Stimulated activated CD8-positive, alpha-beta memory T cell treated with anti-CD3 and anti-CD28 coated beads, Interleukin-4, amount 100 ng/mL, for 48 hours (primary cell): ENCODE measurements around the gene LRRK2.
"Not testable (repeated sequence)": the region's sequence is repeated elsewhere in the genome, so short reads cannot be mapped to it uniquely, and the experiment has no call there.

ENCODE experiments used
- DNase-seq: peaks from one replicate; pipeline ENCODE4 v3.0.0-alpha.2; 2020

The LRRK2 gene

GRCh38 chr12:40215982-40216381 lies 8.8 kb upstream of the LRRK2 start:
- no peak for DNase-seq

DNA sequence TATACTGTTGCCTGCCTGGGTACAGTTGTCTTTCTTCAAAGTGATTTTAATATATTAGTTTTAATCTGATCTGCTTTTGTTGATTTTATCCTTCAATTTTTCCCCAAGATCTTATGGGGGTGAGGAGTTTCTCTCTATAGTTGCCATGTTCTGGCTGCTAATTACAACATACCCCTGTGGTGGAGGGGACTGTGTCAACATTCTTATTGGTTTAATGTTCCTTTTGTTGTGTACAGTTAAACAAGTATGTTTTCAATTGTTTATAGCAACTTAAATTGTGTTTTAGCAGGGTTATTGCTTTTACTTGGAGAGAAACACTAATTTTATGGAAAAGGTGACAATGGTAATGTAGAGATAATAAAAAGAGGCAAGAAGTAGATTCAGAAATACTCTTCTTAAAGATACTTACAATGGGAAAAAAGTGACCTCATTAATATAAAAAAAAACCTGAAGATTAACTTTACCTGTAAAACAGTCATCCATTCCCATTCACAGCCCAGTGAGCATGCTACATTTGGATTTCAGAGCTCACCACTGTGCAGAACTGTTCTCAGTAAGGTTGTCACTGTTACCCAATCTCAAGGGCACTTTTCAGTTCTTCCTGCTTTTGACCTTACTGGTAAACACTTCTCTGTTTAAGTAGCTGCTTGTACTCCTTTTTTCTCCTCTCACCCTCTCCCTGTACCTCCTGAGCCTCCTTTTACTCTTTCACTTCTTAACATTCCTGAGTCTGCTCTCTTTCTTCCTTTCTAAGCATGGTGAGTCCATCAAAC lies 8.1 kb upstream of the LRRK2 start:
- DNase-seq: no peak

DNA sequence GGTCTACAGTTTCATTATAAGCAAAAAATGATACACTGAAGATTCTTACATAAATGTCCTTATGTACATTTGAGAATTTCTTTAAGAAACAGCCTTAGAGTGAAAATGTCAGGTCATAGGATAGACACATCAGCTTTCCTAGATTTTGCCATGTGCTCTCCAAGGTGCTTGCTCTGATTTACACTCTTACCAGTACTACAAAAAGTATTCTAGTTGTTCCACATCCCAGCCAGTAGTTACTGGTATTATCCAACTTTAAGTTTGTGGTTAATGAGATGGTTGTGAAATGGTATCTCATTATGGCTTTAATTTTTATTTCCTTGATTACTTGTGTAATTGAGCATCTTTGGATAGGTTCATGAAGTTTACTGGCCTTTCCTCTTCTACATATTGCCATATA lies 5.0 kb upstream of the LRRK2 start:
- no peak for DNase-seq

GRCh38 chr12:40222247-40222646 lies 2.5 kb upstream of the LRRK2 start:
- no peak for DNase-seq

DNA sequence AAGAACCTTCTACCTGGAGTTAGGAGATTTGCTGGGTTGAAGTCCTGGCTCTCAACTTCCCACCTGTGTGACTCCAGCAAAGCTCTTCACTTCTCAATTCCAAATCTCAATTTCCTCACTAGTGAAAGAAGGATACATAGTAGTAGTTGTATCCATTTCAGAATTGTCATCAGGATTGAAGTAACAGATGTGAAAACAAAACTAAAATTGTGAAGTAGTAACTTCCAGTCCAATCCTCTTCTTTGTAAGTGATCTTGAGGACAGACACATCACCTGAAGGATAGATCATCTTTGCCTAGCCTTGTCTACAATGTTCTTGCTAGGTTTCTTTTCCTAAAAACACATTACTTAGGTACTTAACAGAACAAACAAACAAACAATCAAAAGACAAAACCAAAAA lies 1.2 kb upstream of the LRRK2 start:
- no peak for DNase-seq

DNA sequence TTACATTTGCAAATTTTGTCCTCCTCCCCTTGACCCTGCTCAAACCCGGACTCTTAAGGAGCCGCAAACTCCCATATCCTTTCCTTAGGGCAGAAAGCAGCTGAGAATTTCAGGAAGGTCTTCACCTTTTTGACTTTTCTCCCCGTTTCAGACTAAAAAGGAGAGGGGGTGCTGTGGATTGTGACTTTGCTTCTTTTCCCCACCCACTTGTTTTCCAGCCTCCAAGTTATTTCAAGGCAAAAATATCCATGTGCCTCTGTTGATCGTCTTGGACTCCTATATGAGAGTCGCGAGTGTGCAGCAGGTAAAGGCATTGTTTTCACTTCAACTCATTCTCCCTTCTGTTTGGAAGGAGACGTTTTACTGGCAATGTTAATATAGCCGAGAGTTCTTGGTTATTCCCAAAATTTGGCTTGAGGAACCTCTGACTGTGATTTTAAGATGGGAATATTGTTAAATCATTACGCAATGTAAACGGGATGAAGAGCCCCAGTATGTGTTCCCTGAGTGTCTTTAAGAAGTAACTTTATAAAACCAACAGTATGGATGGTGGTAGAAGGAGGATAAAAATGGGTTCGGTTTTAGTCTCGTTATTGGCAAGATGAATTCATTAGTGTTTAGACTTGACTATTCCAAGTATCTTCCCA lies 663 bp downstream of the LRRK2 start:
- DNase-seq: no peak

DNA sequence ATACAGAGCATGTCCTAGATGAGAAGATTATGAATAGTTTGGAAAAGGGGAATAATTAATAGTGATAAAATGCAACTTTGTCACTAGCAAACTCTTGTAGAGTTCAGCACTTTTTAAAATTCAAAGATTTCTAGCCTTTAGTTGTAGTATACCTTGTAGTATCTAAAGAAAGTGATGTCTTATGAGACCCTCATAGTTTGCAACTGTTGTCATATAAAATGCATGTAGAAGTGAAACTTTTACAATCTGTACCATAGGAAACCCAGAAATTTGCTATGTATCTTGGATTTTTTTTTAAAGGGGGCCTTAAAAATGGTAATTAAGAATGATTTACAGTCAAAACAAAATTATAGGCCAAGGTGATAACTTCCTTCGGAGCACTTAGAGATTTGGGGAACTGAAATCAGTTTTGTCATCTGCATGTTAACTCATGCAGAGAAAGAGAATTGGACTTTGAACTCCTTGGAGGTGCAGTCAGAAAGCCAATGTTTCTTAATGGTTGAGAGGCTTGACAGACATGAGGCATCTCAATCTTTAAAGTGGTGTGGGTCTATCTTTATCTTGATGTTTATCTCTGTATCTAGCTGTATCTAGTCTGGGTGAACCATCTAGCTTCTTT lies 1.3 kb downstream of the LRRK2 start:
- DNase-seq: no peak

DNA sequence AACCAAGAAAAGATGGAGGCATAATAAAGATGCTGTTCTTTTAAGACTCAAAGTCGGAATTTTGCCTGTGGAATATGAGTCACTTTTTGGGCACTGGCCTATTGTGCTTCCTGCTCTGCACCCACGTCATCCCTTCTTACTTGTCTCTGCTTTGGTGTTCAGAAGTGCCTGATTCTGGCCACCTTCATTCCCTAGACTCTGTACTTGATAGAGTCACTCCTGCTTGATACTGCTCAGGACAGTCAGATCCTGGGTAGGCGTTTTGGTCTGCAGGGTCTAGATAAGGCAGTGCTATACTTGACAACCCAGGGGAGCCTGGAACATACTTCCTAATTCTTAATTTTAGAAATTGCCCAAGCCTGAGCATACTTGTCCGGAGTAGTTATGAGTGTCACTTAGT lies 1.9 kb downstream of the LRRK2 start:
- no peak for DNase-seq

GRCh38 chr12:40227447-40227846 lies 2.6 kb downstream of the LRRK2 start:
- DNase-seq: no peak

DNA sequence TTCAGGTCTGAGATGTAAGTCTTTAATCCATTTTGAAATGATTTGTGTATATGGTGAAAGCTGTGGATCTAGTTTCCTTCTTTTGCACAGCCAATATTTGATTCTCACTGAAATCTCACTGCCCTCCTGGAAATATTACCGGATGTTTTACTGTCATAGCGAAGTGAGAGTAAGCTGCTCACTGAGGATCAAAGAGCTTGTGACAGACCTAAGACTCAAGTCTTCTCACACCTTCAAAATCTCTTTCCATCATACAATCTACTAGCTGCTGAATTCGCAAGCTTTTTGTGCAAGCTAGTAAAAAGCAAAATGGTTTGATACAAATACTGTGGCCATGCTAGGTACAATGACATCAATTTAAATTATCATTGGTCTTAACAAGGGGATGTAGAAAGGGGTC lies 3.9 kb downstream of the LRRK2 start:
- no peak for DNase-seq

DNA sequence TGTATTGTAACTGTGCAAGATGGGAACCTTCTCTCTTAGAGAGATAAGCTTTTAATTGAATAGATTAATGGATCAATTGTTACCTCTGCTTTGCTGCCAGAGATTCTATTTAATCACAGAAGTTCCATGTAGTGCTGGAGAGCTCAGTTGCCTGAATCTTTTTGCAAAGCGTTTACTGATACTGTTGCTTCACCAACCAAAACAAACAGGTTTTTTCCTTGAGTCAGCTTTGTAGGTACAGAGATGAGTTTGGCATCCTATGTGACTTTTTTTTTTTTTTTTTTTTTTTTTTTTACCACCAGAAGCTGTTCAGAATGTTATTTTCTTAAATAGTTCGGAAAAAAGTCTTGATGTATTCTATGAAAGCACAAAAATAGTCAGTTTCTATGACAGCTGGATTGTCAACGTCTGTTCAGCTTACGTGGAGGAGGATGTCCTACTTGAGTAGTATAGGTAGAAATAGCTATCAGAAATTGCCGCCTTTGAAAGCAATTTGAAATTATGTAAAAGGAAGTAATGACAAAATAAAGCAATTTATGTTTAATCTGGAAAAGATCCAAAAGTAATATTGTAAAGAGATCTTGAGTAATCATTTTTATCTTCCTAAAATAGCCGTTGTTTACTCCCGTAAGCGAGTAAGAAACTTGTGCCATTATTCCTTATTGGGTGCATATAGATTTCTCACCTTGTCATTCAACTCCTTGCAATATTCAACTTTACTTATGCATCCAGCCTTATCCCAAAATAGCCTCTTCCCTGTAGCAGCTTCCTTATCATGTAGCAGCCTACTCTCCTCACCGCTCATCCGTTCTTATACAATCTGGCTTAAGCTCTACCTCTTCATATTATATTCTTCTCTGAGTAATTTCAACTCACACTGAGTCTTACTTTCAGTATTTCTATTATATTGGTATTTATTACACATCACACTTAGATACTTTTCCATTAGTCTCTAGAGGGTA lies 5.2 kb downstream of the LRRK2 start:
- no peak for DNase-seq

GRCh38 chr12:40232602-40233001 lies 7.8 kb downstream of the LRRK2 start:
- DNase-seq: no peak

DNA sequence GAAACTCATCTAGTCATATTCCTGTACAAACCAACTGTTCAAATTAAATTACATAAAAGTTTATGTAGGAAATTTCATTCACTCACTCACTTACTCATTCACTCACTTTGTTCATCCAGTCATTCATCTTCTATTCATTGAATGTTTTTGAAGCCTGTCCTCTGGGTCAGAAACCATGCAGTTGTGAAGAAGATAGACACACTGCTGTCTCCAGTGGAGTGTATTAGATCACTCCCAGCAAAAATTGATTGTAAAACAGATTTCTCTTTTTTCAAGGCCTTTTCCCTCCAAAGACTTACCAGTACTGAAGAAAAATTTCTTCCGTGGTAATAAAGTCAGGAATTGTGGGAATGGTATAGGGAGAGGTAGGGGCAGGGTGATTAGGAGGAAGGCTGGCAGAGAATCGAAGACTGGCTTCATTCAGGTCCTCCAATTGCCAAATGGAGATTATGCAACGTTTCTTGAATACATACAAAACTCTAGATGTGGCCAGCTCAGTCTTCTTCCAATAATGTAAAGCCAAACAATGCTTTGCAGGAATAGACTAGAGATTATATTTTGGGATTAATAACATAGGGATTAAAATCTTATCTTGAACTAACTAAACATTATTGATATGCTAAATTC lies 9.1 kb downstream of the LRRK2 start:
- no peak for DNase-seq

DNA sequence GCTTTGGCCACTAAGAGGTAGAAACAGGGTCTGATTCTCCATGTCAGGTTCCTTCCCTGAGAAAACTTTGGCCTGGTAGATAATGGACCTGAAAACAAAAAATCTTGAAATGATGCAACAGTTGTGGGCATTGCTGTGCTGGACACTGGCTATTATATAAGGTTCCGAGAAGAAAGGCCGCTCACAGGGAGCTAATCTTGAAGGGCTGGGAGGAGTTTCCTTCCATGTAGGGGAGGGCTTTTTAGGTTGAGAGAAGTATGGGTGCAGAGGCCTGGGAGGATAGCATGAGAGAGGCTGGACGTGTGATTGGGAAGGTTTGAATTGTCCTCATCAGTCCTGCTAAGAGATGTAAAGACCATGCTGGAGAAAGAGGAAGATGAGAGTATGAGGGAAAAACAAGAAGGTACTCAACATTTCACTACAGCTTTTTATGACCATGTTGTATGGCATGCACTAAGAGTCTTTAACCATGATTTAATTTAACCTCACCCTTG lies 11.6 kb downstream of the LRRK2 start:
- DNase-seq: no peak

DNA sequence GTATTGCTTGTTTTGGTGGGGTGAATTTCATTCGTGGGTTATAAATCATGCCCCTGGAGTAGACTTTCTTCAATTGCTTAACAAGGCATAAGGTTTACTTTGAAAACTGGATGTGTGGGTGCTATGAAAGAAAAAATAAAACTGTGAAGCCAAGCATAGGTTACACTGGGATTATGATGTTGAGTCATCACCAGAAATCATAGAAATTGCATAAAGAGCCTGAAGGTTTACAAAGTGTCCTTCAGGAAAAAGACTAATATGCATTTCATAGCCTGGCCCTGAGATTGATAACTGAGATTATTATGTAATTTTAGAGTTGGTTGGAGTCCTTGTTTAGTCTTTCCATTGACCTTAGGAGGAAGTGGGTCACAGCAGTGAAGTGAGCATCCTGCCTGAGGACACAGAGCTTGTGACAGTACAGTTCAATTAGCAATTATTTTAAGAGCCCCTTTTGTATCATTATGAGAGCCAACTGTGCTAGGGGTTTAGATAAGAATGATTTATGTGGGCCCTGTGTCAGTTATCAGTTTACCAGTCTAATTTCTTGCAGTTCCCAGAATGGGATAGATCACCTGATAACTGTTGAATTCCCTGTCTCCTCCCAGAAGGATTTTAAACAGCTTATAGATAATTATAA lies 13.6 kb downstream of the LRRK2 start:
- DNase-seq: no peak

GRCh38 chr12:40238979-40239378 lies 14.2 kb downstream of the LRRK2 start:
- DNase-seq: no peak

DNA sequence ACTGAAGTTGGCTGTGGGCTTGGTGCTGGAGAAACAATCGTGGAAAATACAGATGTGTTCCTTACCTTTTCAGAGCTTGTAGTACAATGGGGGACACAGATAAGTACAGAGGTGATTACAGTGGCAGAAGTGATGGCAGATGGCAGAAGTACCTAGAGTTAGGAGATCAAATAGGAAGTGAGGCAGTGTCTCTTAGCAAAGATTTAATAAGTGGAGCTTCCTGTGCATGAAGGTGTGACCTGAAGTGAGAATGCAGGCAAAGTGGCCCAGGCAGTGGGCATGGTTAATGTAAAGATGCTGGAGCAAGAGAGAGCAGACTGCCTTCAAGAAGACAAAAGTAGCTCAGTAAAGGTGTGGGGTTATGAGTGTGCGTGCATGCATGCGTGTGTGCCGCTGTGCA lies 16.0 kb downstream of the LRRK2 start:
- no peak for DNase-seq

GRCh38 chr12:40241741-40242140 lies 16.9 kb downstream of the LRRK2 start:
- no peak for DNase-seq

DNA sequence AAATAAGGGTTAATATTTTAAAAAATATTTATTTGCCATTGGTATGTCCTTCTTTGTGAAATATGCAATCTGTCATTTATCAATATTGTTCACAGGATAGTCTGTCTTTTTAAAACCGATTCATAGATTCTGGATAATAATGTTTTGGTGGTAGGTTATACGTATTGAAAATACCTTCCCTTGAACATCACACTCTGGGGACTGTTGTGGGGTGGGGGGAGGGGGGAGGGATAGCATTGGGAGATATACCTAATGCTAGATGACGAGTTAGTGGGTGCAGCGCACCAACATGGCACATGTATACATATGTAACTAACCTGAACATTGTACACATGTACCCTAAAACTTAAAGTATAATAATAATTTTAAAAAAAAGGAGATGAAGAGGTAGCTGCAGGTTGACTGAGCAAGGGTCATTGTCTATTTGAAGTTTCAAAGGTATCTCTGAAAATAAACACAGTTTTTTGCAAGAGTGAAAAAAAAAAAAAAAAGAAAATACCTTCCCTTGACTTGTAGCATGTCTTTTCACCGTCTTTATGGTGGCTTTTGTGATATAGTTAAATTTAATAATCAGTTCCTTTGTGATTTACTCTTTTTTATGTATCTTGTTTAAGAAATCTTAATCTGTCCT lies 19.8 kb downstream of the LRRK2 start:
- DNase-seq: not testable (repeated sequence)

DNA sequence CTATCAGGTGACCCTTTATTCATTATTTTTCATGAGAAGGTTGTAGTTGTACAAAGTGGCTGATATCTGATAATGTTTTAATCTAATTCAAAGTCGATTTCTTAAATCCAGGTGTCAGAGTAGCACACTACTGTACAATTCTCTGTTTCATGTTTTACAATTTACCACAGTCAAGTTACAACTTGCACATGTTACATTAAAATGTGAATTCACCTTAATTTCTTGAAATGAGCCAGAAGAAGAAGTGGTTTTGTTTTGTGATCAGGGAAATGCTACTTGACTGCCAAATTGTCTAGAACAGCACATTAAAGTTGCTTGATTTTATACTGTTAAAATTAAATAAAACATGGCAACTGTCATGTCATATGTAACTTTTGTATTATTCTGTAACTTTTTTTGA lies 23.2 kb downstream of the LRRK2 start:
- DNase-seq: no peak

DNA sequence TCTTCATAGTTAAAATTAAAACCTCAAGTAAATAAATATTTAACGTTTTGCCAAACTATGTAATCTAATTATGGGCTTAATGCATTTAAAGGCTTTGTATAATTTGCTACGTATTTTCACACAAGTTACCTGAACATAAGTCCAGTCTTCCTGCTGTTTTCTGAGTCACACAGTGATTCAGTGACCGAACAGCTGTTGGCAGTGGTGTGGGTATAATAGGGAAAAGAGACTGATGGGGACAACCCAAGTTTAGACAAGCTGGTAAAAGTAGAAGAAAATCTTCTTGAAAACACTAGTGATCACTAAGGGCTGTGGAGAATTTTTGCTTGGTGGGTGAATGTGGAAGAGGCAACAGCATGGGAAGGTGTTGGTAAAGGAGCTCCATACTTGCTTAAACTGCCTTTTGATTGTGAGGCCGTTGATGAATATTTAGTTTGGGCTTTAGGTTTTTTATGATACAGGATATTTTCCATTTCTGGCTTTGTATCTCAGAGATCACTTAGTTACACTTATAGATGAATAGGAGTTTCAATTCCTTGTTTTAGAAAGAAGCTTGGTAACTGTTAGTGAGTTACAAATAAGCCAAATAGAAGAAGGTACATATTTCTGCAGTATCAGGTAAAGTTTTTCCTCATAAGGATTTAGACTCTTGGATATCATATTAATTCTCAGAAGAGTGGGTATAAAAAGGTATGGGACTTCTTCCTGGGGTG lies 23.9 kb downstream of the LRRK2 start:
- no peak for DNase-seq
